A549 (cell line): ENCODE measurements around the gene TCAP.

Experiments used
- CHD2 ChIP-seq: fragments of 150-350 bp; IDR thresholded peaks from 2 replicates; pipeline ENCODE4 v1.6.1; 2014; ENCODE audit warnings: low read length; ENCODE audit not compliant: partially characterized antibody
- CTCF ChIP-seq: fragments of >200 bp; sonication (Bioruptor Twin); formaldehyde crosslinking; IDR thresholded peaks from 3 replicates; pipeline ENCODE4 v1.5.1; 2016
- HDAC2 ChIP-seq: fragments of 200-600 bp; sonication (generic); IDR thresholded peaks from 2 replicates; pipeline ENCODE4 v1.6.1; 2016
- JUN ChIP-seq, 2 experiments: fragments of >200 bp; sonication (Bioruptor Twin); formaldehyde crosslinking; IDR thresholded peaks; 2 replicates in 1 of 2; 3 replicates in 1 of 2; pipeline ENCODE4 v1.6.1; 2016 to 2017
- MAX ChIP-seq: IDR thresholded peaks from 2 replicates; pipeline ENCODE4 v1.6.1; 2012

DNA sequence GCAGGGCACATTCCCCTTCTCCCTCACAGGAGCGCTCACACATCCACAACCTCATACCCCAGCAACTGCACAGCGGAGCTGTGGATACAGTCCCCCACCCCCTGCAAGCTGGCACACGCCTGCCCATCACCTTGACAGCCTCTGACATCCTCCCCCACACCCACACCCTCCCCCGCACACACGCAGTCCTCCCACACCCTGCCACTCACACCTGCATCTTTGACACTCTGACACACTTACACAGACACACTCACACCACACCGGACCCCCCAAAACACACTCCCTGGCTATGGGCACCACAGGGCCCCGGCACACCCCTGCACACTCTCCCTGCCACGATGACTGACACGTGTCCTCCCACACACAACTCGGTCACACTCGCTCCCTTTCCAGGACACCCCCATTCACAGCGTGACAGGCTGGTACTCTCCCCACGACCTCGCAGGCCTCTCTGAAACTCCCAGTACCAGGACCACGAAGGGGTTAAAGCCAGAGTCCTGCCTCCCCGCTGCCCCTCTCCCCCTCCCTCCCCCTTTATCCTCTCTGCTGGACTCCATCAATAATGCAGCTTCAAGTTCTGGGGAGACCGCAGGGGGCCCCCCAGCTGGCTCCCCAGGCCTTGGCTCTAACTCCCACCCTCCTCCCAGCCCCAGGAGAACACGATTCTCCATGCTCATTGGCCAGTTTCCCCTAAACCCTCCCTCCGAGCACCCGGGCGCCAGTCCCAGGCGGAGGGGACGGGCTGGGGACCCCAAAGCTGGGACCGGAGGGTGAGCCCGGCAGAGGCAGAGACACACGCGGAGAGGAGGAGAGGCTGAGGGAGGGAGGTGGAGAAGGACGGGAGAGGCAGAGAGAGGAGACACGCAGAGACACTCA is 38.7 kb upstream of the TCAP start, which contains the start of gene PPP1R1B:
- TF ChIP-seq HDAC2 (no peak), CTCF (no peak), MAX (no peak), CHD2 (no peak), JUN (IDR thresholded peaks at IDR 0.05) (no peak)
